GM23338 (cell line): ENCODE results near the gene UBR2. TPM values are rescaled to one million over a fixed set of nuclear protein-coding genes. Genes with fewer than 3 reads are reported as not detected.
"Not testable (repeated sequence)": the region's sequence is repeated elsewhere in the genome, so short reads cannot be mapped to it uniquely, and the experiment has no call there.

Source experiments
- ATAC-seq: fragments of 200-7000 bp; cut with Tn5 transposase; 3 replicates; pipeline ENCODE4 v1.9.1; 2020
- DNase-seq: peaks from one replicate; pipeline ENCODE4 v3.0.0-alpha.2; 2015; ENCODE audit warnings: low spot score
- H2AFZ ChIP-seq: fragments of 200-600 bp; sonication (generic); 2 replicates; pipeline ENCODE4 v1.8.0; 2016; ENCODE audit warnings: antibody characterized with exemption, mild to moderate bottlenecking, moderate library complexity
- H3F3A ChIP-seq: fragments of 200-600 bp; sonication (generic); replicated peaks from 2 replicates; pipeline ENCODE4 v1.8.0; 2017; ENCODE audit warnings: antibody characterized with exemption, mixed run types, low read depth
- H3K27ac ChIP-seq: fragments of 200-600 bp; sonication (generic); 2 replicates; pipeline ENCODE4 v1.6.1; 2016; ENCODE audit warnings: low read depth
- H3K27me3 ChIP-seq: fragments of 200-600 bp; sonication (generic); 2 replicates; pipeline ENCODE4 v1.8.0; 2016; ENCODE audit warnings: mild to moderate bottlenecking, mixed run types, moderate library complexity; ENCODE audit not compliant: insufficient read depth
- H3K36me3 ChIP-seq: fragments of 200-600 bp; sonication (generic); 2 replicates; pipeline ENCODE4 v1.8.0; 2016; ENCODE audit warnings: mild to moderate bottlenecking; ENCODE audit not compliant: insufficient read depth
- H3K4me1 ChIP-seq: fragments of 200-600 bp; sonication (generic); 2 replicates; pipeline ENCODE4 v1.8.0; 2016; ENCODE audit warnings: mild to moderate bottlenecking, moderate library complexity; ENCODE audit not compliant: insufficient read depth
- H3K4me2 ChIP-seq: fragments of 200-600 bp; sonication (generic); 2 replicates; pipeline ENCODE4 v1.7.1; 2017; ENCODE audit warnings: mixed run types
- H3K4me3 ChIP-seq: fragments of 200-600 bp; sonication (generic); 2 replicates; pipeline ENCODE4 v1.6.1; 2016; ENCODE audit warnings: mixed run types
- H3K79me2 ChIP-seq: fragments of 200-600 bp; sonication (generic); replicated peaks from 2 replicates; pipeline ENCODE4 v1.8.0; 2017; ENCODE audit warnings: mild to moderate bottlenecking; ENCODE audit not compliant: insufficient read depth
- H3K9me2 ChIP-seq: fragments of 200-600 bp; sonication (generic); 2 replicates; pipeline ENCODE4 v1.8.0; 2017; ENCODE audit not compliant: insufficient read depth
- H4K20me1 ChIP-seq: fragments of 200-600 bp; sonication (generic); replicated peaks from 2 replicates; pipeline ENCODE4 v1.8.0; 2017; ENCODE audit warnings: mild to moderate bottlenecking; ENCODE audit not compliant: insufficient read depth
- H3K27ac Mint-ChIP-seq: 2 replicates; pipeline ENCODE4 v1.8.0; 2020; ENCODE audit warnings: inconsistent platforms, mild to moderate bottlenecking, moderate library complexity, mixed read lengths
- H3K27me3 Mint-ChIP-seq: 3 replicates; pipeline ENCODE4 v1.8.0; 2022; ENCODE audit warnings: low read depth, mild to moderate bottlenecking, moderate library complexity, mixed read lengths, inconsistent platforms; ENCODE audit not compliant: insufficient read depth, poor library complexity
- H3K36me3 Mint-ChIP-seq: 3 replicates; pipeline ENCODE4 v1.8.0; 2021; ENCODE audit warnings: low read depth, mild to moderate bottlenecking, inconsistent platforms, moderate library complexity, mixed read lengths
- H3K4me1 Mint-ChIP-seq: 3 replicates; pipeline ENCODE4 v1.8.0; 2020; ENCODE audit warnings: mild to moderate bottlenecking, inconsistent platforms, mixed read lengths
- H3K4me3 Mint-ChIP-seq: 3 replicates; pipeline ENCODE4 v1.8.0; 2021; ENCODE audit warnings: moderate library complexity, mild to moderate bottlenecking, inconsistent platforms, mixed read lengths
- H3K9me3 Mint-ChIP-seq: 3 replicates; pipeline ENCODE4 v1.8.0; 2020; ENCODE audit warnings: moderate library complexity, mild to moderate bottlenecking, inconsistent platforms, mixed read lengths
- CREB1 ChIP-seq: fragments of 250-450 bp; sonication (Bioruptor Pico); IDR thresholded peaks from 2 replicates; pipeline ENCODE4 v1.5.0; 2020; ENCODE audit warnings: low read depth, mild to moderate bottlenecking, moderate library complexity
- EZH2 ChIP-seq: fragments of 200-600 bp; sonication (generic); IDR thresholded peaks from one replicate; pipeline ENCODE4 v1.8.0; 2017; ENCODE audit warnings: antibody characterized with exemption, mild to moderate bottlenecking, low read depth; ENCODE audit not compliant: unreplicated experiment
- EZH2phosphoT487 ChIP-seq: fragments of 200-600 bp; sonication (generic); IDR thresholded peaks from one replicate; pipeline ENCODE4 v1.8.1; 2018; ENCODE audit warnings: antibody characterized with exemption; ENCODE audit not compliant: unreplicated experiment
- NANOG ChIP-seq: IDR thresholded peaks from 2 replicates; pipeline ENCODE4 v1.6.1; 2016; ENCODE audit warnings: antibody characterized with exemption, borderline replicate concordance
- STAT1 ChIP-seq: IDR thresholded peaks from one replicate; pipeline ENCODE4 v1.6.1; 2016; ENCODE audit warnings: antibody characterized with exemption; ENCODE audit not compliant: unreplicated experiment
- ZNF114 ChIP-seq: fragments of 250-450 bp; sonication (Bioruptor Pico); IDR thresholded peaks from 2 replicates; pipeline ENCODE4 v1.5.0; 2020; ENCODE audit warnings: mild to moderate bottlenecking, moderate library complexity
- polyA plus RNA-seq: library from polyadenylated mRNA; unstranded; fragments of >200 nt; fragmentation: Nextera tagmentation; extraction: Ambion mirVana; gene quantifications from 2 replicates; pipeline ENCODE4 v1.2.1, GENCODE V29; 2016
- total RNA-seq: library from RNA; depleted of rRNA; stranded (reverse); fragments of >200 nt; shearing (Covaris generic); gene quantifications from 2 replicates; pipeline ENCODE4 v1.2.3, GENCODE V29; 2014
- TF ChIP-seq, protein P1 (sequence below): IDR thresholded peaks from 2 replicates; pipeline ENCODE4 v1.6.1; 2016; ENCODE audit warnings: antibody characterized with exemption
- TF ChIP-seq, protein P2 (sequence below), 2 experiments: fragments of 200-600 bp in 1 of 2; sonication (generic) in 1 of 2; conservative IDR thresholded peaks; 2 replicates each; pipeline versions ENCODE4 v1.5.1 to v1.6.1; 2016 to 2017; ENCODE audit warnings: antibody characterized with exemption in 2 of 2, low read depth in 2 of 2, mild to moderate bottlenecking in 2 of 2, moderate library complexity in 1 of 2
- TF ChIP-seq, protein P3 (sequence below): IDR thresholded peaks from one replicate; pipeline ENCODE4 v1.6.1; 2018; ENCODE audit warnings: antibody characterized with exemption; ENCODE audit not compliant: unreplicated experiment

UBR2 gene
- total and polyA plus RNA-seq, 2 experiments from 2014 or later = 6.7 to 21.2 TPM

DNA sequence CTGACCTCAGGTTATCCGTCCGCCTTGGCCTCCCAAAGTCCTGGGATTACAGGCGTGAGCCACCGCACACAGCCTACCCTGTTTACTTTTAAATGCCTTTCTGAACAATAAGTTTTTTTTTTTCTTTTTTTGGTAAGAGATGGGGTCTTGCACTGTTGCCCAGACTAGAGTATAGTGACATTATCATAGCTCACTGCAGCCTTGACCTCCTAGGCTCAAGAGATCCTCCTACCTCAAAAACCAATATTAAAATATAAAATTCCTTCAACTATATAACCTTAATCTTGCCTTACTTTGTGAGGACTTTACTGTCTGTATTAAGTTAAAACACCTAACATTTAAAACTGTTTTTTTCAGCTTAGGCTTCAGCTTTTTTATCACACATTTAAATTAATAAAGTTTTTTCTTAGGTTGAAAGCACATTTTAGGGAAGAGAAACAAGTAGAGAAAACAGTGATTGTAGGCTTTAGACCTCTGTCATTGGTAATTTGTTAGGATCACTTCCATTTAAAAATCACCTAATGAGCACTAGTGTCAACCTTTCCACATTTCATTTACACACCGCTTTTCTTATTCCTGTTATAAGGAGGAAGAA lies 2.9 kb downstream of the UBR2 start:
- peaks cover 7% of the 10 kb centered on the region for H3K4me1 Mint-ChIP-seq

DNA sequence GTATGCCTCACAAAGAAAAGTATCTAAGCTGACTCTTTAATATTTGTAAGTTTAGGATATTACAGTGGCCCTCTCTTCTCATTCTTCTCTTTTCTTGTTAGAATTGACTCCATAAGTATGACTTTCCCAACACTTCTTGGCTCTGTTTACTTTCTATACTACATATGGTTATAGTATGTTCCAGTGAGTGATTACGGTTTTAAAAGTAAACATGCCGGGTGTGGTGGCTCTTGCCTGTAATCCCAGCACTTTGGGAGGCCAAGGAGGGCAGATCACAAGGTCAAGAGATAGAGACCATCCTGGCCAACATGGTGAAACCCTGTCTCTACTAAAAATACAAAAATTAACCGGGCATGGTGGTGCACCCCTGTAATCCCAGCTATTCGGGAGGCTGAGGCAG lies 3.4 kb downstream of the UBR2 start:
- DNase-seq, H3K4me3 Mint-ChIP-seq, H3K4me3 ChIP-seq, H3K27ac ChIP-seq, H3K36me3 Mint-ChIP-seq, H3K4me2 ChIP-seq, H3K27me3 ChIP-seq, ATAC-seq, H3K27me3 Mint-ChIP-seq, H4K20me1 ChIP-seq, H3K4me1 Mint-ChIP-seq, H3K9me3 Mint-ChIP-seq, H2AFZ ChIP-seq, H3K4me1 ChIP-seq, H3K36me3 ChIP-seq, H3F3A ChIP-seq, H3K9me2 ChIP-seq, H3K27ac Mint-ChIP-seq: not testable (repeated sequence)
- peaks cover 75% of the 10 kb centered on the region for H3K79me2 ChIP-seq

More for the DNA sequence above, 2.9 kb downstream of the UBR2 start:
- DNase-seq (no peak), ATAC-seq (no peak)
- Mint-ChIP-seq H3K27me3 (no peaks in the 10 kb centered on the region), H3K4me3 (no peak overlapping the region), H3K9me3 (no peaks in the 10 kb centered on the region), H3K36me3 (peaks cover 6% of the 10 kb centered on the region), H3K27ac (no peak overlapping the region)
- H3F3A ChIP-seq = no peaks in the 10 kb centered on the region
- H3K27me3 ChIP-seq = no peaks in the 10 kb centered on the region
- no peaks in the 10 kb centered on the region for H3K36me3 ChIP-seq
- peaks cover 71% of the 10 kb centered on the region for H3K79me2 ChIP-seq
- H3K4me2 ChIP-seq = no peak overlapping the region
- peaks cover 2% of the 10 kb centered on the region; the same call in 1 of the 2 replicates for H4K20me1 ChIP-seq
- TF ChIP-seq STAT1 (no peak), NANOG (no peak), EZH2 (no peak), EZH2phosphoT487 (no peak), ZNF114 (CRISPR knock-in tag) (no peak)
- TF ChIP-seq, protein P1, sequence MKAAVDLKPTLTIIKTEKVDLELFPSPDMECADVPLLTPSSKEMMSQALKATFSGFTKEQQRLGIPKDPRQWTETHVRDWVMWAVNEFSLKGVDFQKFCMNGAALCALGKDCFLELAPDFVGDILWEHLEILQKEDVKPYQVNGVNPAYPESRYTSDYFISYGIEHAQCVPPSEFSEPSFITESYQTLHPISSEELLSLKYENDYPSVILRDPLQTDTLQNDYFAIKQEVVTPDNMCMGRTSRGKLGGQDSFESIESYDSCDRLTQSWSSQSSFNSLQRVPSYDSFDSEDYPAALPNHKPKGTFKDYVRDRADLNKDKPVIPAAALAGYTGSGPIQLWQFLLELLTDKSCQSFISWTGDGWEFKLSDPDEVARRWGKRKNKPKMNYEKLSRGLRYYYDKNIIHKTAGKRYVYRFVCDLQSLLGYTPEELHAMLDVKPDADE = no peak
- no peak overlapping the region for H2AFZ ChIP-seq
- no peak overlapping the region for H3K4me3 ChIP-seq
- H3K27ac ChIP-seq = no peak overlapping the region
- no peaks in the 10 kb centered on the region for H3K9me2 ChIP-seq
- no peaks in the 10 kb centered on the region; the same call in 1 of the 2 replicates for H3K4me1 ChIP-seq

DNA sequence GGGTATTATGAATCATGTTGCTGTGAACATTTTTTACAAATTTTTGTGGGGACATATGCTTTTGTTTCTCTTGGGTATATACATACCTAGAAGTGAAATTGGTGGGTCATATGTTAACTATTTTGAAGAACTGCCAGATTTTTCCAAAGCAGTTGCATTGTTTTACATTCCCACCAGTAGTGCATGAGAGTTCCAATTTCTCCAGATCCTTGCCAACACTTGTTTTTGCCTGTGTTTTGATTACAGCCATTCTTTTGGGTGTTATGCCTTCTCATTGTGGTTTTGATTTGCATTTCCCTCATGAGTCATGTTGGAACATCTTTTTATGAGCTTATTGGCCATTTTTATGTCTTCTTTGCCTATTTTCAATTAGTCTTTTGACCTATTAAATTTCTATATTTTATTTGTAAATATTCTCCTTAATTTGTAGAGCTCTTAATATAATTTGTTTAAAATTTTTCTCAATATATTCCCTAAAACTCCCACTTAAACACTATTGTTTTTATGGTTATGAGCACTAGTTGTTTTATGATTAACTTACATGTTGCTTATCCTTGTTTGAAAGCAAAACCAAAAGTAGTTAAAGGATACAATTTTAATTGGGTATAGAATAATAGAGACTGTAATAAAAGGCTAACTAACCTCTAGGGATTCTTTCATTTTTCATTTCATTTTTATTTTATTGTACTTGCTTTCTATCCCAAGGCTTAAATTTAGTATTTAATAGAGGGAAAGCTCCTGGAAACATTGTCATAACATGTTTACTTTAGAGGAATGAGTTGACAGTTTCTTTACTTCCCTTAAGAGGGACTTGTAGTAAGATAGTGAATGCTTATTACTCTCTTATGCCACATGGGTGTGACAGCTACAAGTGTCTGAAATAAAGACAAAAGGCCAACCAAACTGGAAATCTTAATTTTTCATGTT lies 5.5 kb downstream of the UBR2 start:
- Mint-ChIP-seq H3K9me3 (no peaks in the 10 kb centered on the region), H3K27me3 (no peaks in the 10 kb centered on the region), H3K4me1 (peaks cover 7% of the 10 kb centered on the region), H3K4me3 (no peak overlapping the region), H3K36me3 (peaks cover 10% of the 10 kb centered on the region), H3K27ac (no peak overlapping the region)
- Histone ChIP-seq H3K36me3 (no peaks in the 10 kb centered on the region), H3K27me3 (no peaks in the 10 kb centered on the region), H2AFZ (no peak overlapping the region), H3F3A (no peaks in the 10 kb centered on the region), H3K9me2 (no peaks in the 10 kb centered on the region), H3K27ac (no peak overlapping the region), H3K4me1 (peaks cover 11% of the 10 kb centered on the region), H3K4me3 (no peak overlapping the region), H4K20me1 (peaks cover 2% of the 10 kb centered on the region; the same call in 1 of the 2 replicates), H3K4me2 (no peak overlapping the region), H3K79me2 (peaks cover 96% of the 10 kb centered on the region)
- no peak for ATAC-seq
- no peak for DNase-seq
- TF ChIP-seq NANOG (no peak), ZNF114 (CRISPR knock-in tag) (no peak), CREB1 (CRISPR knock-in tag) (no peak), STAT1 (no peak)
- TF ChIP-seq, protein P2, sequence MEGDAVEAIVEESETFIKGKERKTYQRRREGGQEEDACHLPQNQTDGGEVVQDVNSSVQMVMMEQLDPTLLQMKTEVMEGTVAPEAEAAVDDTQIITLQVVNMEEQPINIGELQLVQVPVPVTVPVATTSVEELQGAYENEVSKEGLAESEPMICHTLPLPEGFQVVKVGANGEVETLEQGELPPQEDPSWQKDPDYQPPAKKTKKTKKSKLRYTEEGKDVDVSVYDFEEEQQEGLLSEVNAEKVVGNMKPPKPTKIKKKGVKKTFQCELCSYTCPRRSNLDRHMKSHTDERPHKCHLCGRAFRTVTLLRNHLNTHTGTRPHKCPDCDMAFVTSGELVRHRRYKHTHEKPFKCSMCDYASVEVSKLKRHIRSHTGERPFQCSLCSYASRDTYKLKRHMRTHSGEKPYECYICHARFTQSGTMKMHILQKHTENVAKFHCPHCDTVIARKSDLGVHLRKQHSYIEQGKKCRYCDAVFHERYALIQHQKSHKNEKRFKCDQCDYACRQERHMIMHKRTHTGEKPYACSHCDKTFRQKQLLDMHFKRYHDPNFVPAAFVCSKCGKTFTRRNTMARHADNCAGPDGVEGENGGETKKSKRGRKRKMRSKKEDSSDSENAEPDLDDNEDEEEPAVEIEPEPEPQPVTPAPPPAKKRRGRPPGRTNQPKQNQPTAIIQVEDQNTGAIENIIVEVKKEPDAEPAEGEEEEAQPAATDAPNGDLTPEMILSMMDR (conservative IDR thresholded peaks at IDR 0.05; ENCODE audit: low read depth in 2 of 2) = no peak
- TF ChIP-seq, protein P3, sequence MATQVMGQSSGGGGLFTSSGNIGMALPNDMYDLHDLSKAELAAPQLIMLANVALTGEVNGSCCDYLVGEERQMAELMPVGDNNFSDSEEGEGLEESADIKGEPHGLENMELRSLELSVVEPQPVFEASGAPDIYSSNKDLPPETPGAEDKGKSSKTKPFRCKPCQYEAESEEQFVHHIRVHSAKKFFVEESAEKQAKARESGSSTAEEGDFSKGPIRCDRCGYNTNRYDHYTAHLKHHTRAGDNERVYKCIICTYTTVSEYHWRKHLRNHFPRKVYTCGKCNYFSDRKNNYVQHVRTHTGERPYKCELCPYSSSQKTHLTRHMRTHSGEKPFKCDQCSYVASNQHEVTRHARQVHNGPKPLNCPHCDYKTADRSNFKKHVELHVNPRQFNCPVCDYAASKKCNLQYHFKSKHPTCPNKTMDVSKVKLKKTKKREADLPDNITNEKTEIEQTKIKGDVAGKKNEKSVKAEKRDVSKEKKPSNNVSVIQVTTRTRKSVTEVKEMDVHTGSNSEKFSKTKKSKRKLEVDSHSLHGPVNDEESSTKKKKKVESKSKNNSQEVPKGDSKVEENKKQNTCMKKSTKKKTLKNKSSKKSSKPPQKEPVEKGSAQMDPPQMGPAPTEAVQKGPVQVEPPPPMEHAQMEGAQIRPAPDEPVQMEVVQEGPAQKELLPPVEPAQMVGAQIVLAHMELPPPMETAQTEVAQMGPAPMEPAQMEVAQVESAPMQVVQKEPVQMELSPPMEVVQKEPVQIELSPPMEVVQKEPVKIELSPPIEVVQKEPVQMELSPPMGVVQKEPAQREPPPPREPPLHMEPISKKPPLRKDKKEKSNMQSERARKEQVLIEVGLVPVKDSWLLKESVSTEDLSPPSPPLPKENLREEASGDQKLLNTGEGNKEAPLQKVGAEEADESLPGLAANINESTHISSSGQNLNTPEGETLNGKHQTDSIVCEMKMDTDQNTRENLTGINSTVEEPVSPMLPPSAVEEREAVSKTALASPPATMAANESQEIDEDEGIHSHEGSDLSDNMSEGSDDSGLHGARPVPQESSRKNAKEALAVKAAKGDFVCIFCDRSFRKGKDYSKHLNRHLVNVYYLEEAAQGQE = no peak
- TF ChIP-seq, protein P1 = no peak
